ENCODE data around the gene CTDP1.

The CTDP1 gene

DNA sequence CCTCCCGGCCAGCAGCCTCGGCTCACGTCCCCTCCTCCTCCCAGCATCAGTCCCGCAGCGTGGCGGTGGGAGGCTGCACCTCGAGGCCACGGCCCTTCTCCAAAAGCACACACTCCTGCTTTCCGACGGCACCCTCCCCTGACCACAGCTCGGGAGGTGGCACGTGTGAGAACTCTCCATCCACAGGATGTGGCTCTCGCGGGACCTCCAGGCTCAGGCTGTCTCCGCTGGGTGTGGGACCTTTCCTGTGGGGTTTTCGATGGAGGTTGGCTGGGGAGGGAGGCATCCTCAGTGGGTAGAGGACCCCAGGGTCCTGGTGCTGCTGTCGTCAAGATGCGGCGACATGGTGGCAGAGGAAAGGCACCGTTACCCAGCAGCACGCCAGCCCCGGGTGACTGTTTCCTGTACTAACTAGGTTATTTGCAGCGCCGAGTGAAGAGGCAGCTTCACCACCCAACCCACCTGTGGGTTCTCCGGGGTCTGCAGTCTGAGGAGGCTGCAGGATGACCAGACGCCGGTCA, 75.3 kb downstream of the CTDP1 start:
- in situ Hi-C loops (cut with HindIII; ENCODE audit: low sequenced_read_pairs), result no loop called here

DNA sequence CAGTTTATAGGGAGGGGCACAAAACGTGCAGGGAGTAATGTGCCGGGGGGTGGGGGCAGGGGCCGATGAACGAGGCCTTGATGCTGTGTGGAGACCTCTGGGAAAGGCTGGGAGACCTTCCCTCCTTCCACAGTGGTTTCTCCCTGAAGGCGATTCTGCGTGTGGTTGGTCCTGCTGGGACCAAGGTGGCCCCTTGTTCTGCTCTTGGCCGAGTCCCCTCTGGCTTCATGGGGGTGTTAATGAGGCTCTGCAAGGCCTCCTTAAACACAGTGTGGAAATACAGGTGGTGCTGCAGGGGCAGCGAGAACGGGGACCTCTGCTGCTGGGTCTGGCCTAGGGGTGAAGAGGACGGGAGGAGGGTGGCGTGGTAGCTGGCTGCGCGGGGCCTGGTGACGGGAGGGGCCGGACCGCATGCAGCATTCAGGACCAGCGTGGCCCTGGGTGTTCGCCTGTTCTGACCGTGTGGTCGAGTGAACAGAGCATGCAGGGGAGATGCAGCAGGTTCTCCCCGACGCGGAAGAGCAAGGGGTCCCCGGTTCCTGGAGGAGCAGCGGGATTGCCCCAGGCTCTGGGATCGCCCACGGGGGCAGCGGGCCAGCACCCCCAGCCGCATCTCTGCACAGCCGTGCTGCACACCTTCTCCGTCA, 76.0 kb downstream of the CTDP1 start:
- in situ Hi-C loops (cut with HindIII; ENCODE audit: low sequenced_read_pairs), result no loop called here

DNA sequence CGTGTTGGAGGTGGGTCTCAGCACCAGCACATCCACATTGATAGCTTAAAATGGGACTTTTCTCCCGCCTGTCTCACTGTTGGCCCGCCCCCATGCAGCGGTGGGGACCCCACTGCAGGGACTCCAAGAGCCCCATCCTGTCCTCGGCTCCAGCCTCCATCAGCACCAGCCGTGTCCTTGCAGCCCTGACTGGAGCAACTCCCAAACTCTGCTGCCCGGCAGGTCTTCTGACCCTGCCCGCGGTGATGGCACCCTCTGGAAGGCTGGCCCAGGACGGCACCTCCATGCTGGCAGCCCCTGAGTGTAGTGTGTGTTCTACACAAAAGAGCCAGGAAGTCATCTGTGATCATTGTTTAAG, 76.5 kb downstream of the CTDP1 start:
- in situ Hi-C loops (cut with HindIII; ENCODE audit: low sequenced_read_pairs), result no loop called here

DNA sequence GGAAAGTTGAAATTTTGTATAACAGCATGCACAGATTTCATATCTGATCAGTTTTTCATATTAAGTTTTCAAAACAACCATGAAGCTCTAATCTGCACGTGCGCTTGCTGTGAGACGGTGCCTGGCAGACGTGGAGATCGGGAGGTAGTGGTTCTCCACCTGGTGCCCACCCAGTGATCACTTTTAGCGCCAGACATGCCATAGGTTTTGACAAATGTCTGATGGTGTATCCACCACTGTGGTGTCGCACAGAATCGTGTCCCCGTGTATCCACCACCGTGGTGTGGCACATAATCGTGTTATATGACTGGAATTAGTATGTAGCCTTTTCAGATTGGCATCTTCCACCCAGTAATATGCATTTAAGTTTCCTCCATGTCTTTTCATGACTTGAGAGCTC, 77.2 kb downstream of the CTDP1 start:
- in situ Hi-C loops (cut with HindIII; ENCODE audit: low sequenced_read_pairs), result no loop called here

DNA sequence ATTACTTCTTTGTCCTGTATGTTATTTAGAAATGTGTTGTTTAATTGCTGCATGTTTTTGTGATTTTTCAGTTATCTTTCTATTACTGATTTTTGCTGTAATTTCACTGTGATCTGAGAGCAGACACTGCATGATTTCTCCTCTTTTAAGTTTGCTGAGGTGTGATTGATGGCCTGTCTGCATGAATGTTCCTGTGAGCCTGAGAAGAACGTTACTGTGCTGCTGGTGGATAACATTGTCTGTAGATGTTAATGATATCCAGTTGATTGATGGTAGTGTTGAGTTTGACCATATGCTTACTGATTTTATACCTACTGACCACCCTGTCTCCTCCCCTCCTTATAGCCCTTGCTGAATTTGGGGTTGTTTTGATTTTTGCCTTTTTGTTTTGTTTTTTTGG, 80.7 kb downstream of the CTDP1 start:
- in situ Hi-C loops (cut with HindIII; ENCODE audit: low sequenced_read_pairs), result no loop called here

DNA sequence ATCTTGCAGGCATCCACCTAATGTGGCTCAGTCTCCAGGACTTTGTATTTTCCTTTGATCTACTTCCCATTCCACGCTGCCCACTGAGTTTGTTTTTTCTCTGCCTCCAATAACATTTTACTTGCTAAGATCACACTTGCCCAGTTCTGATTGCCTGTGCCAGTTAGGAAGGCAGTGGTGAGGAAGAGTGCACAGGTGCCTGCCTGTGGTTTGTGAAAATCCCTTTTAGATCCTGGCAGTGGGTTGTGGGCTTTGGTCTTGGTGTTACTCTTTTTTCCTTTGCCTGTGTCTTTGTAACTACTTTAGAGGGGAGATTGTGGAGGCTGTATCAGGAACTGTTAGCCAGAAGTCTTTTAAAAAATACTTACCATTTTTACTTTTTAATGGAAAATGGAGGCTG, 81.3 kb downstream of the CTDP1 start:
- in situ Hi-C loops (cut with HindIII; ENCODE audit: low sequenced_read_pairs), result no loop called here

DNA sequence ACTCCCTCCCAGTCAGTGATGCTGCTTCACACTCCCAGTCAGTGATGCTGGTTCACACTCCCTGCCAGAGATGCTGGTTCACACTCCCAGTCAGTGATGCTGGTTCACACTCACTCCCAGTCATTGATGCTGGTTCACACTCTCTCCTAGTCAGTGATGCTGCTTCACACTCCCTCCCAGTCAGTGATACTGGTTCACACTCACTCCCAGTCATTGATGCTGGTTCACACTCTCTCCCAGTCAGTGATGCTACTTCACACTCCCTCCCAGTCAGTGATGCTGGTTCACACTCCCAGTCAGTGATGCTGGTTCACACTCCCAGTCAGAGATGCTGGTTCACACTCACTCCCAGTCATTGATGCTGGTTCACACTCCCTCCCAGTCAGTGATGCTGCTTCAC, 83.8 kb downstream of the CTDP1 start:
- in situ Hi-C loops (cut with HindIII; ENCODE audit: low sequenced_read_pairs), result no loop called here

DNA sequence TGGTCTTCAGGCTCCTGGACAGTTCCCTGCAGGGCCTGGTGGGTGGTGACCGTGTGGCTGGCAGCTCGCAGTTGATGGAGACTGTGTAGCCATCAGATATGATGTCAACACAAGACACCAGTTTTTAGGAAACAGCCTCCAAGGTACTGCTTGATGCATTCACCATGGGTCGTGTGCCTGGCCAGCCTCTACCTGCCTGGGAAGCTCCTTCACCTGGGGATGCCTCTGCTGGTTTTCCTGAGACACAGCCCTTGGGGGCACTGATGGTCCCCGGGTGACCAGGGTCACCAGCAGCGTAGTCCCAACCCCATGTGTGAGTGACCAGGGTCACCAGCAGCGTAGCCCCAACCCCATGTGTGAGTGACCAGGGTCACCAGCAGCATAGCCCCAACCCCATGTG, 84.5 kb downstream of the CTDP1 start:
- in situ Hi-C loops (cut with HindIII; ENCODE audit: low sequenced_read_pairs), result no loop called here

DNA sequence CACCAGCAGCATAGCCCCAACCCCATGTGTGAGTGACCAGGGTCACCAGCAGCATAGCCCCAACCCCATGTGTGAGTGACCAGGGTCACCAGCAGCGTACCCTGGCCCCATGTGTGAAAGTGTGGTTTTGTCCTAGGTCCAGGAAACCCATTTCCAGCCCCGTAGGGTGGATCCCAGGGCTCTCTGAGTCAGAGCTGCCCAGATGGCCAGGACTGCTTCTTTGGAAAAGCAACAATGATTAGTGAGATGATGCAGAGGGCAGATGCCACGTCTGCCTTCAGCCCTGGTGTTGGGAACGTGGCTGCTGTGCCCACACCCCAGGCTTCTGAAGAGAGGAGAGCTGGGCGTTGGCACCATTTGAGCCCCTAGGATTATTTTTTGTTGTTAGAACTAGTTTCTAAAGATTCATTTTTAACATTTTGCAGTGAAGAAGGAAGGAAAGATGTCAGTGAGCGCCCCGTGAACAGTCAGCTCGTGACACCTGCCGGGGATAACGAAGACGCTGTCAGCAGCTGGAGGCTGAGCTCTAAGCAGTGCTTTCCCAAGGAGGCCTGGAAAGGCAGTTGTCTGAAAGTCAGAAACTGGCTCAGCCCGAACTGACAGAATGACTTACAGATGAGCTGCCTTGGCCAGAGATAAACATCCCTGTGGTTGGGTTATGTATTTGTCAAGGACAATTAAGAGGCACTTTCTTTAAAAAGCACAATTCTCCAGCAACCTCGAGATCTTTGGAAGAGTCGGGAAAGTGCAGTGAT, 86.1 kb downstream of the CTDP1 start:
- in situ Hi-C loops (cut with HindIII; ENCODE audit: low sequenced_read_pairs), result no loop called here

DNA sequence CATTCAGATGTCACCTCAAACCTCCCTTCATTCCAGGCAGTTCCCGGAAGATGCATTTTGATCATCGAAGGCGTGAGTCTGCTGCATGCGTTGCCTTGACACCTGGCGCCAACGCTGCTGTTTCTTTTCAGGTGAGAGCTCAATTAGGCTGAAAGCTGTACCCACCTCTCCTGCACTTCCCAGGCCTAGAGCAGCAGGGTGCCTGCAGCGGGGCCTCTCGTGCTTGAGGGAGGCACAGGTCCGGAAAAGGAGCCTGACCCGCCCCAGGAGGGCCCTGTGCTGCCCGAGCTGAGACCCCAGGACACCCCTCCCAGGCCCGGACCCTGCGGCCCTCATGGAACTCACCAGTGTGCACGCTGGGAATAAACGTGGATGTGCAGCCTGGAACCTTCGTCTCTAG, 86.7 kb downstream of the CTDP1 start:
- in situ Hi-C loops (cut with HindIII; ENCODE audit: low sequenced_read_pairs), result no loop called here

DNA sequence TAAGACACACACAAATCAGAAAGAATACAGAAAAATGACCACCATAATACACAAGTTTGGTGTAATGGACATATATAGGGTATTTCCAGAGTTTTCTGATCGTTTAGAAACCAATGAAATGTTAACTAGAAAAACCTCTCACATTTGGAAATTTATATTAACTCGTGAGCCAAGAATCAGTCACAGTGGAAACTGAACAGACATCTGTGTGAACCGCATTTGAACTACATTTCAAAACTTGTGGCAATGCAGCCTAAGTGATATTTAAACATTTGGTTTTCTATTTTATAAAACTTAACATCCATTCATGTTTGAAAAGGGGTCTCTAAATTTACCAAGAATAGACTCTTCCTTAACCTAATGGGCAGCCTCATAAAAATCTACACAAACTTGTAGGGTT, 89.1 kb downstream of the CTDP1 start:
- in situ Hi-C loops (cut with HindIII; ENCODE audit: low sequenced_read_pairs), result no loop called here

DNA sequence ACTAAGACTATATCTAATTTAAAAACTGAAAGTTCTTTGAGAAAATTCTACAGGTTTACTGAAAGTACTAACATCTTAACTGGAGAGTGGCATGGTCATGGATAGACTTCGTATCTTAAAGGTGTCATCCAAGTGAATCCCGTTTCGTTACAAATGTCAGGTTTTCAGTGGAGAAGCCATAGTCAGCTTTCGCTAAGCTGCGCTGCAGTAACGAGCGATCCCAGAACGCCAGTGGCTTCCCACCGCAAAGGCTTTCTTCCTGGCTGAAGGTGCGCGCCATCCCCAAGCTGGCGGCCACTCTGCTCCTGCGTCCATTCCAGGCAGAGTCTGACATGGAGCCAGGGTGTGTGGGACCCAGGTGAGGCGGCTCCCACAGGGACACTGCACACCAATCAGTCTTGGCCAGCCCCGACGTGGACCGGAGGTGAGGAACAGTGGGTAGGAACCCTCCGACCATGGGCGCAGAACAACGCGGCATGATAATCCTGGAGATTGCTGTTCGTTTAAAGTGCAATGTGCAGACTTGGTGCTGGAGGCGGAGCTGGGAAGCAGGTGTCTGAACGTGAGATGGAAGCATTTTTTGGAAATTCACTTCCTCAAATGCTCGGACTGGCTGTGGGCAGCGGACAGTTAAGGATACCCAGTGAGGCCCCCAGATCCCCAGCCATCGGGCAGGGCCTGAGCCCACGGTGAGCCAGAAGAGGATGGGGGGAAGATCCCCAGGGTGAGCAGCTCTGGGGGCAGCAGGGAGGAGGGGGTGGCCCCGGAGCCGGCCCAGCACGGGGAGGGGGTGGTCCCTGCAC, 90.3 kb downstream of the CTDP1 start:
- in situ Hi-C loops (cut with HindIII; ENCODE audit: low sequenced_read_pairs), result no loop called here

DNA sequence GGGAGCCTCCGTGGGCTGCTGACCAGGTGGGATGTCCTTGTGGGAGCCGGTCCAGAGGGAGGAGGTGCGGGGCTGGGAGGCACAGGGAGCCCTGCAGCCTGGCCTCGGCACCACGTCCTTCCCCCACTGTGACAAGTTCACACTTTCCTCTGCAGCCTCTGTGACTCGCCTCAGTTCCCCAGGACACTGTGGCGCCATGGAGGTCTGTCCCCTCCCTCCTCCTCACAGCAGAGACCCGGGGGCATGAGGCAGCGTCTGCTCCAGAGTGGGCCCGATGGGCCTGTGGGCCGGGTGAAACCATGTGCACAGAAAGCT, 90.9 kb downstream of the CTDP1 start:
- in situ Hi-C loops (cut with HindIII; ENCODE audit: low sequenced_read_pairs), result no loop called here

DNA sequence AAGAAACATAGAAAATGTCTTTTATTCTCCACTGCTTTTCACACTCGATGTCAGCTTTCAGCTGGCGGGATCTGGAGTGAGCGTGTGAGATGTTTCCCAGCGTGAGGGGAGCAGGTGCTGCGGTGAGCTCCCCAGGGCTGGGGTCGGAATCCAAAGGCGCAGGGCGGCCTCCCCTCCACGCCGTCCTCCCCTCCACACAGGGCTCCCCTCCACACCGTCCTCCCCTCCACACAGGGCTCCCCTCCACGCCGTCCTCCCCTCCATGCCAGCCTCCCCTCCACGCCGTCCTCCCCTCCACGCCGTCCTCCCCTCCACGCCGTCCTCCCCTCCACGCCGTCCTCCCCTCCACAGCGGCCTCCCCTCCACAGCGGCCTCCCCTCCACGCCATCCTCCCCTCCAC, 91.2 kb downstream of the CTDP1 start:
- in situ Hi-C loops (cut with HindIII; ENCODE audit: low sequenced_read_pairs), result no loop called here

DNA sequence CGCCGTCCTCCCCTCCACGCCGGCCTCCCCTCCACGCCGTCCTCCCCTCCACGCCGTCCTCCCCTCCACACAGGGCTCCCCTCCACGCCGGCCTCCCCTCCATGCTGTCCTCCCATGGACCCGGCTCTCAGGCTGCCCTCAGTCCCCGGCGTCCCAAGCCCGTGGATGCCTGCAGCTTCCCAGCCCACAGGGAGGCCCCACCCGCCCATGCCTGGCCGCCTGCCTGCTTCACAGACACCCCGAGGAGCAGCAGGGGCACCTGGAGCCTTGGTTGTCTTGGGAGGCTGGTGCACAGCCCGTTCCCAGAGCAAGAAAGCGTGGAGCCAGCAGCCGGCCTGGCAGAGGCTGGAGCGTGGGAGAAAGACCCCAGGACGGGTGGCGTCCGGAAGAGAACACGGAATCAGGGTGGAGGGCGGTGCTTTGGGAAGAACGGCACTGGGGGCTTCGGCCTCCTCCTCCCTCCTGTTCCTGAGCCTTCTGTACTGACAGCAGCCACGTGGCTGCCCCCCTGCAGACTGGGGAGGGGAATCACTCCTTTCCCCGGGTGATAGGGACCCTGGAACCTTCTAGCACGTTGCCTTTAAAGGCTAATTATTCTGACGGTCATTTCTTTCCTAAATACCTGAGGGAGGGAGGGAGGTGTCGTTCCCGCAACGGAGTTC, 92.0 kb downstream of the CTDP1 start:
- in situ Hi-C loops (cut with HindIII; ENCODE audit: low sequenced_read_pairs), result no loop called here

DNA sequence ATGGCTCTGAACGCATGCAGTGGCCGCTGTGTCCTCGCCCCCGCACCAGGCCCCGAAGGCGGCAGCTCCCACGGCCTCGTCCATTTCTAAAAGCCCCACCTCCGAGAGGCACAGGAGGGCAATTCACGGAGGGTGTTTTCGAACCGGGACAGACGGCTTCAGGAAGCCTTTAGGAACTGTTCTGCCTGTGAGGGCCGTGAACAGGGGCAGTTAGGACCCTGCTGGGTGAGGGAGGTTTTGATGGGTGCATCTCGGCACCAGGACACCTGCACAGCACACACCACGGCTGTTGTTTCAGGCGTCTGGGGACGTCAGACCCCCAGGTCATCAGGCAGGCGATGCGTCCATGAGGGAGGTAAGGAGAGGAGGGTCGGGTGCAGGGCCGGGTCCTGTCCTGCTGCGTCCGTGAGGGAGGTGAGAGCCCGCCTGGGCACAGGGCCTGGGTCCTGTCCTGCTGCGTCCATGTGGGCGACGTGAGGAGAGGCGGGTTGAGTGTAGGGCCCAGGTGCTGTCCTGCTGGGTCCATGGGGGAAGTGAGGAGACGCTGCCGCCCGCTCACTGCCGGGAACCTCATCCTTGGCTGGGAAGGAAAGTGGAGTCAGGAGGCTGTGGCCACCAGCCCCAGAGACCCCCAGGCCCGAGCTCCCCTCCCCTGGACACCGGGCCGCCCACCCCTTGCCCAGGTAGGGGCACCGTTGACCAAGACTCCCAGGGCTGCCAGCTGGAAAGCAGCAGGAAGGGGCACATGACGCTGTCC, 92.7 kb downstream of the CTDP1 start:
- in situ Hi-C loops (cut with HindIII; ENCODE audit: low sequenced_read_pairs), result no loop called here

DNA sequence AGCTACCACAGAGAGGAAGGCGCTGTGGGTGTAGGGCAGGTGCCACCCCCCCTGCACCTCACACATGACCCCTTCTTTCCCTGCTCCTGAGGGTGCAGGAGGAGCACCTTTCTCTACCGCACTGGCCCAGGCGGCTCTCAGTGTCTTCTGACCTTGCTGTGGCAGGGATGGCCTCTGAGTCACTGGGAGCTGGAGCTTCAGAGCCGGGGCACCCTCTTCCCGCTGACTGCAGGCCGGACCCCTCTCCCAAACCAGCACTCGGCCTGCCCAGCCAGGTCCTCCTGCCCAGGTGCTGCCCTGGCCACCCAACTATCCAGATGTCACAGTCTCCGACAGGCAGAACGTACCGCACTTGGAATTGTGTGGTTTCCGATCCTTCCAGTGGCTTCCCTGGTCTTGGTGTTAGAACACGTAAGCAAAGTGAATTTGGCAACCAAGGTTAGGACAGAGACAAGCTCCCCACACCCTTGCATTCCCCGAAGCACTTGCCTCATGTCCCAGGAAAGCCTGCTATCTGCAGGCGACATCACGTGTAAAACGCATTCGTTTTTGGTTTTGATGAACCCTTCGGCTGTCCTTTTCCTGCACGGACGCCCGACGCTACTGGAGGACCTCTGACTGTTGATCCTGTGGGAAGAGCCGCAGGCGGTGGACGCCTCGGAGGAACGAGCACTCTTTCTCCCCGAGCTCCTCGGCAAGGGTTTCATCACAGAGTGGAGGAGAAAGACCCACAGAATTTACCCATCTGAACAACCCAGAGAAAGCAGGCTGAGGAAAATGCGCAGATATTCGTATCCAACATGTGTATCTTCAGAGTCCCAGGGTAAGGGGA, 93.5 kb downstream of the CTDP1 start:
- in situ Hi-C loops (cut with HindIII; ENCODE audit: low sequenced_read_pairs), result no loop called here

DNA sequence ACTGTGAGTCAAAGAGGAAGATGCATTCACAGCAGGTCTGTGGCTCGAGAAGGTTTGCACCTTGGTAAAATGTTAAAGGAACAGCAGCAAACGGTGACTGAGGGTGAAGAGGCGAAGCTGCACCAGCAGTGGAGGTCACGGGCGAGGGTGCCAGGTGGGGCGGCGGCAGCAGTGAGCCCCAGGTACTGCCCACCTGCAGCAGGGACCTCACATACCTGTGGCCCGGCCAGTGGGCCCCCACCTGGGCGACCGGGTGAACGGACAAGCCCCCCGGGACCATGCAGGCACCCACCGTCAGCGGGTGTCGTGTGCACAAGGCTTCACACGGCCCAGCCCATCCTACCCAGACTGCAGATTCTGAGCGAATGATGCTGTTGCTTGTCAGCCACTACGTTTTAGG, 94.5 kb downstream of the CTDP1 start:
- in situ Hi-C loops (cut with HindIII; ENCODE audit: low sequenced_read_pairs), result no loop called here

DNA sequence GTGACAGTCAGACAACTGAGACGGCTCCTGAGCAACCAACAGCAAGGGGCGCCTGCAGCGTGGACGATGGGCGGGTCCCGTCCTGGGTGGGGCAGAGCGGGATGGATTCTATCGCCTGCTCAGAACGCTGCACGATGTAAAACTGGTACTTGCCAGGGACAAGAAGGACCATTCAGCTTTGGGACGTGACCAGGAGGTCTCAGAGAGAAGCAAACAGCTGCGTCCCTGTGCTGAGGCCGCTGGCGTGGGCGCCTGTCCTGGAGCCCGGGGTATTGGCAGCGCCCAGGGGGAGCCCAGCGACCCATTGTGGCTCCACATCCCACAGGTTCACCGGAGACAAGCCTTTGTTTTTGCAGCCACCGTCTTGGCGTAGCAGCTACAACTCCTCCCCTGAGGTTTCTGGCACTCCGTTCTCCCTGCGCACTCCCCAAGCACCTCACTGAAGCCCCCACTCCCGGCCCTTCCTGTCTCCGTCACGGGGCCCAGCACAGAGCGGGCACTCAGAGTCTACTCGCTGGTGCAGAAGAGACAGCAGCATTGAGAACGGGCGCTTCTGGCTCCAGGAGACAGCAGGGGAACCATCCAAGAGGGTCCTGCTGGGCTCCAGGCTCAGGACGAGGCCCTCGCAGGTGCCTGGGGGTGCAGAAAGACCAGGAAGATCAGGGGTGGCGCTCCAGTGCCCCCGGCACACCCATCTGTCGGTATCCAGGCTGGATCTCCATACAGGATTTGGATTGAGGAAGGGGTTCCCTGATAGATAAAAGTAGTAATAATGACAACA, 96.0 kb downstream of the CTDP1 start:
- in situ Hi-C loops (cut with HindIII; ENCODE audit: low sequenced_read_pairs), result no loop called here

Data from DLD1 (cell line).